ENCODE results near the gene NUFIP2.

NUFIP2 gene

GRCh38 chr17:29212094-29212631, 81.8 kb downstream of the NUFIP2 start:
- TF ChIP-seq CTCF (conservative IDR thresholded peaks at IDR 0.05; ENCODE audit: low read depth), result no peak
- ChIA-PET CTCF (interaction anchor here (1.1 kb wide), 1 partner anchor 63 kb away, joined by 3 read pairs; no protein-coding TSS in a partner anchor), POLR2A (ENCODE audit: low non-redundant PET) (no interaction called here)
- H3K27ac ChIP-seq, result no peak overlapping the region
- no peak for DNase-seq (ENCODE audit: low spot score)

- no peak overlapping the region for H3K27ac ChIP-seq
- ChIA-PET POLR2A (ENCODE audit: low non-redundant PET) (no interaction called here), CTCF (interaction anchor here (1.1 kb wide), 1 partner anchor 62 kb away, joined by 3 read pairs; no protein-coding TSS in a partner anchor)
- TF ChIP-seq CTCF (conservative IDR thresholded peaks at IDR 0.05; ENCODE audit: low read depth), result no peak
- no peak for DNase-seq (ENCODE audit: low spot score)
Observed at GRCh38 chr17:29210879-29211278, 83.1 kb downstream of the NUFIP2 start.

- CTCF ChIA-PET, result interaction anchor here (0.7 to 0.9 kb wide), 2 partner anchors 9 to 11 kb away, joined by 3 to 5 read pairs; no protein-coding TSS in a partner anchor
Observed at GRCh38 chr17:29209073-29209472, 84.9 kb downstream of the NUFIP2 start.

GRCh38 chr17:29207975-29208374, 86.0 kb downstream of the NUFIP2 start:
- ChIA-PET POLR2A (ENCODE audit: low non-redundant PET) (no interaction called here), CTCF (interaction anchor here (0.8 to 1.0 kb wide), 2 partner anchors 28 to 84 kb away, joined by 3 to 4 read pairs; partner anchors contain the start of gene MYO18A)
- no peak for TF ChIP-seq CTCF (conservative IDR thresholded peaks at IDR 0.05; ENCODE audit: low read depth)
- DNase-seq (ENCODE audit: low spot score), result no peak
- no peak overlapping the region for H3K27ac ChIP-seq

More at GRCh38 chr17:29209073-29209472, 84.9 kb downstream of the NUFIP2 start:
- no peak overlapping the region for H3K27ac ChIP-seq
- no peak for DNase-seq (ENCODE audit: low spot score)
- no peak for TF ChIP-seq CTCF (conservative IDR thresholded peaks at IDR 0.05; ENCODE audit: low read depth)
- POLR2A ChIA-PET (ENCODE audit: low non-redundant PET), result no interaction called here

Measured in RWPE1 (cell line).